H1 (cell line): ENCODE measurements around the gene SEC14L5. TPM values are rescaled to one million over a fixed set of nuclear protein-coding genes. Genes with fewer than 3 reads are reported as not detected.

ENCODE experiments used
- GABPA ChIP-seq: IDR thresholded peaks from 2 replicates; pipeline ENCODE4 v1.6.1; 2011; ENCODE audit warnings: mild to moderate bottlenecking, low read length, moderate library complexity, borderline replicate concordance; ENCODE audit not compliant: insufficient read depth
- HDAC6 ChIP-seq: IDR thresholded peaks from one replicate; pipeline ENCODE4 v1.7.1; 2012; ENCODE audit warnings: low read depth, mild to moderate bottlenecking, inconsistent platforms, low read length, moderate library complexity
- KDM1A ChIP-seq: fragments of 200-600, 300-600 bp; sonication (generic); IDR thresholded peaks from 2 replicates; pipeline ENCODE4 v1.7.1; 2016; ENCODE audit warnings: mild to moderate bottlenecking, low read length, borderline replicate concordance
- KDM5A ChIP-seq: fragments of 200-600 bp; IDR thresholded peaks from 2 replicates; pipeline ENCODE4 v1.7.1; 2012; ENCODE audit warnings: mild to moderate bottlenecking, low read length, inconsistent platforms, mixed read lengths
- RBBP5 ChIP-seq: IDR thresholded peaks from 2 replicates; pipeline ENCODE4 v1.7.1; 2012; ENCODE audit warnings: low read depth, mild to moderate bottlenecking, inconsistent platforms, low read length, moderate library complexity, borderline replicate concordance
- SUZ12 ChIP-seq: fragments of 200-600 bp; sonication (generic); IDR thresholded peaks from 2 replicates; pipeline ENCODE4 v1.6.1; 2012; ENCODE audit warnings: mild to moderate bottlenecking, inconsistent platforms, low read length, moderate library complexity, mixed read lengths
- polyA plus RNA-seq, 7 experiments: library from polyadenylated mRNA; depleted of rRNA in 3 of 7; stranded (reverse) in 5 of 7; unstranded in 2 of 7; fragments of >200 nt in 5 of 7; fragments of 200-250 nt in 2 of 7; gene quantifications; 1 replicate in 5 of 7; 2 replicates in 1 of 7; 4 replicates in 1 of 7; pipeline versions ENCODE4 v1.2.1 to v1.2.3, GENCODE V29; 2011 to 2013; ENCODE audit warnings: missing spikeins in 2 of 7, mixed read lengths in 2 of 7
- total RNA-seq: library from RNA; stranded (reverse); fragmentation: NEBNext Ultra II Directional; extraction: Animal tissue kit (Norgen Biotek cat#: 25700); gene quantifications from 2 replicates; pipeline ENCODE4 v1.2.1, GENCODE V29; 2021

SEC14L5 gene
- total and polyA plus RNA-seq, 2 of the 8 experiments (the other 6 are each of a cell fraction or from before 2014, with no cell fraction given) = 1.9 to 3.0 TPM

DNA sequence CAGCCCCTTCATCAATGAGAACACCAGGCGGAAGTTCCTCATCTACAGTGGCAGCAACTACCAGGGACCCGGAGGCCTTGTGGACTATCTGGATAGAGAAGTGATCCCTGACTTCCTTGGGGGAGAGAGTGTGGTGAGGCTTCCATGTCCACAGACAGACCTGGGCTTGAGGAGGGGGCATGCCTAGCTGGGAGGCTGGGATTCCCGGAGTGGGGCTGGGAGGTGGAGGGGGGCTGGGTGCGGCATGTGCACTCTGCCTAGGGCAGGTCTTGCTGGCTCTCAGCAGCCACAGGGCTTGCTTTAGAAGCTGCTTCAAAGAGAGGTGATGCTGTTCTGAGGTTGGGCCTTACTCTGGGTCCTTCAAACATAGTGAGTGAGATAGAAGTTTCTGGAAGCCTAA is 47.8 kb downstream of the SEC14L5 start (continued):
- TF ChIP-seq HDAC6 = no peak
- TF ChIP-seq KDM5A = no peak
- TF ChIP-seq KDM1A = no peak
- TF ChIP-seq RBBP5 = no peak
- no peak for TF ChIP-seq SUZ12
- no peak for TF ChIP-seq GABPA
